ENCODE measurements around the gene PDZK1. TPM values are rescaled to one million over a fixed set of nuclear protein-coding genes. Genes with fewer than 3 reads are reported as not detected.
"Not testable (repeated sequence)": the region's sequence is repeated elsewhere in the genome, so short reads cannot be mapped to it uniquely, and the experiment has no call there.

Gene PDZK1
- not detected in 2 replicates for total RNA-seq (2014; rRNA removed; shearing (Covaris generic); ENCODE audit: low replicate concordance)

- DNase-seq, result no peak
- H3K9me3 ChIP-seq, result no peaks in the 10 kb centered on the region
- H3K36me3 ChIP-seq, result no peaks in the 10 kb centered on the region
- no peak within 1 kb of the TSS for H3K4me3 ChIP-seq
- H3K27me3 ChIP-seq, result no peaks in the 10 kb centered on the region
These were observed at the start of gene PDZK1 for GRCh38 chr1:145707183-145707867. TSS of gene PDZK1 (minus strand) at chr1:145707368. CDS start at chr1:145688021, 19,347 bp downstream.

GRCh38 chr1:145751491-145752037, 44.4 kb upstream of the PDZK1 start:
- peaks cover 47% of the 10 kb centered on the region for H3K36me3 ChIP-seq
- peak; percentile 83 for DNase-seq
- no peak overlapping the region for H3K4me3 ChIP-seq

DNA sequence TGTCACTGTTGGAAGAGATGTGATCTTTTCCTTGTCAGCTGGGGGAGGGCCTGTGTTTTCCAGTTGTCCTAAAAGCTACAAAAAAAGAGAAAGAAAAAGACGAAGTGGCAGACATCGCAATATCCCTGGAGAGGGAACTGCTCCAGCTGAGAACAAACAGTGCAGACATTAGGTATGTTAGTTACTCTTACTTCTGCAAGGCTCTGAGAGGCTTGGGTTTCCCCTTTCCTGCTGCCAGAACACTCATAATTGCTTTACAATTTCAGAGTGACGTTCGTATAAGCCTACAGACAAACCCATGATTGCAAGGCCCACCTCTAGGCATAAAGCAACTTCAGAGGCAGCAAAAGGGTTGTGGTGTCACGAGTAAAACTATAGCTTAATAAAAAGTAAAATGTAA, 43.3 kb upstream of the PDZK1 start:
- no peak for DNase-seq
- H3K4me3 ChIP-seq, result no peak overlapping the region
- no peaks in the 10 kb centered on the region for H3K27me3 ChIP-seq
- H3K36me3 ChIP-seq, result peaks cover 55% of the 10 kb centered on the region
- no peaks in the 10 kb centered on the region for H3K9me3 ChIP-seq

More at GRCh38 chr1:145751491-145752037, 44.4 kb upstream of the PDZK1 start:
- no peaks in the 10 kb centered on the region for H3K9me3 ChIP-seq
- no peaks in the 10 kb centered on the region for H3K27me3 ChIP-seq

- H3K9me3 ChIP-seq, result no peaks in the 10 kb centered on the region
- H3K36me3 ChIP-seq, result peaks cover 73% of the 10 kb centered on the region
- DNase-seq, result no peak
- no peak overlapping the region for H3K4me3 ChIP-seq
- no peaks in the 10 kb centered on the region for H3K27me3 ChIP-seq
These were observed 40.5 kb upstream of the PDZK1 start for GRCh38 chr1:145747398-145748247.

DNA sequence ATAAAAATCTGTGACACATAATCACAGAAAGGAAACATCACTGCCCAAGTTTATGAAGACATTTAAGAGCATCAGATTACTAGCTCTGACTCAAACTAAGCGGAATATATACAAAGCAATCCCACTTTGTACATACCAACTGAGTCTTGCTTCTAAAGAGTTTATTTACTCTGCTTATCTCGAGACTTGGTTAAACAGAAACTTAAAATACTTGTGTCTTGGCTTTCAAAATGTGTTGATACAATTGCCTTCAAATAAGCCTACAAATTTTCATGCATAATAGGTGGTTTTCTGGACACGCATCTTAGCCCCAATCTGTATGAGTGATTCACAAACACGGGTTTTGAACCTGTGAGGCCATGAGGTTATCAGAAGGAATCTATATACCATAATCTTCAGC, 33.1 kb upstream of the PDZK1 start:
- Histone ChIP-seq H3K27me3 (no peaks in the 10 kb centered on the region), H3K4me3 (no peak overlapping the region), H3K36me3 (peaks cover 46% of the 10 kb centered on the region), H3K9me3 (no peaks in the 10 kb centered on the region)
- no peak for DNase-seq

DNA sequence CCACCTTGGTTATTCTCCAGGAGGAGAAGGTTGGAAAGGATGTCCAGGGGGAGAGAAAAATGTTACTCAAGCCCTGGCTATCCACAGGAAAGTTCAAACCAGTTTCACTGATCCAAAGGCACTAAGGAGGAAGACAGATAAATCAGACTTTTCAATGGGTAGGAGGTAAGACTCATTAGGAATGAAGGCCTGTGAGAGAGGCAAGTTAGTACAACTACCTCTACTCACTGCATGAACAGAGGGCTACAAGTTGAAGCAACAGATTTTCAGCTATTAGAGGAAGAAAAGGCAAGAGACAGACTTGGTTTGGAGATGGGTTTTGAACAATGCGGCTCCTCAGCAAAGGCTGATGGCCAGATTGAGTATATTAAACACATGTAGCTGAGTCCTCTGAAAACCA, 29.0 kb upstream of the PDZK1 start:
- Histone ChIP-seq H3K4me3 (no peak overlapping the region), H3K27me3 (no peaks in the 10 kb centered on the region), H3K9me3 (no peaks in the 10 kb centered on the region), H3K36me3 (peaks cover 11% of the 10 kb centered on the region)
- DNase-seq, result no peak

DNA sequence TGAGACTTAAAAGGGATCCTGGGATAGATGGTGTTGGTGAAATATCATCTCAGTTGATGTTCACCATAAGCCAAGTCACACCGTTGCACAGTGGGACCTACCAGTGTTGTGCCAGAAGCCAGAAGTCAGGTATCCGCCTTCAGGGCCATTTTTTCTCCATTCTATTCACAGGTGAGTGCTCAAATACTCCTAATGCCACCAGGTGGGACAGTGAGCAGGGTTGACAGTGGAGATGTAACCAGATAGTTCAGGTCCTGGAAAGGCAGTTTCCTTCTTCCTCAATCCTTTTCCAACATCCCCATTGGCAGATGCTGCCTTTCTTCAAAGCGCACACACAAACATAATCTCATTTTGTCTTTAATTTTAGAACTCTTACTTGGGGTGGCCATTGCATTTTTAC, 23.7 kb upstream of the PDZK1 start:
- DNase-seq, result no peak
- Histone ChIP-seq H3K27me3 (no peaks in the 10 kb centered on the region), H3K9me3 (no peaks in the 10 kb centered on the region), H3K36me3 (no peaks in the 10 kb centered on the region), H3K4me3 (no peak overlapping the region)

DNA sequence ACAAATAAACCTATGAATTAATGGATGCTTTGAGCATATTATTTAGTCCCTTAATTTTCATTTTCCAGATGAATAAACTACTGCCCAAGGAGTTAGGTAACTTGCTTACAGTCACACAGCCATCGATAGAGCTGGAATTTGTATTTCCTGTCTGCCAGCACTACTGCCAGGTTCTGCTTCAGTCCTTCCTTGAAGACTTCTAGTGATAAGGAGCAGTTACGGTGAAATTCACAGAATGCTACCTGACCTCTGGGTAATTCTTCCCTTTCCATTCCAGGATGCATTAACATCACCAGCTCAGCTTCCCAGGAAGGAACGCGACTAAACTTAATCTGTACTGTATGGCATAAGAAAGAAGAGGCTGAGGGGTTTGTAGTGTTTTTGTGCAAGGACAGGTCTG, 23.3 kb upstream of the PDZK1 start:
- H3K36me3 ChIP-seq, result no peaks in the 10 kb centered on the region
- no peaks in the 10 kb centered on the region for H3K27me3 ChIP-seq
- DNase-seq, result no peak
- H3K9me3 ChIP-seq, result no peaks in the 10 kb centered on the region
- no peak overlapping the region for H3K4me3 ChIP-seq

GRCh38 chr1:145729666-145730436, 22.7 kb upstream of the PDZK1 start:
- H3K9me3 ChIP-seq, result no peaks in the 10 kb centered on the region
- DNase-seq, result no peak

GRCh38 chr1:145729196-145729595, 22.0 kb upstream of the PDZK1 start:
- no peaks in the 10 kb centered on the region for H3K27me3 ChIP-seq
- DNase-seq, result peak; percentile 50
- no peaks in the 10 kb centered on the region for H3K36me3 ChIP-seq
- H3K9me3 ChIP-seq, result no peaks in the 10 kb centered on the region
- H3K4me3 ChIP-seq, result no peak overlapping the region

More at GRCh38 chr1:145729666-145730436, 22.7 kb upstream of the PDZK1 start:
- H3K4me3 ChIP-seq, result no peak overlapping the region
- H3K27me3 ChIP-seq, result no peaks in the 10 kb centered on the region
- no peaks in the 10 kb centered on the region for H3K36me3 ChIP-seq

- not testable (repeated sequence) for DNase-seq, H3K36me3 ChIP-seq, H3K4me3 ChIP-seq, H3K27me3 ChIP-seq, H3K9me3 ChIP-seq
These were observed 19.0 kb upstream of the PDZK1 start for GRCh38 chr1:145726193-145726592.

GRCh38 chr1:145720878-145721671, 13.9 kb upstream of the PDZK1 start:
- H3K27me3 ChIP-seq, result no peaks in the 10 kb centered on the region
- peak; percentile 77 for DNase-seq
- peak overlapping the region; percentile 17; the same call in 1 of the 2 replicates for H3K4me3 ChIP-seq
- no peaks in the 10 kb centered on the region for H3K36me3 ChIP-seq
- no peaks in the 10 kb centered on the region for H3K9me3 ChIP-seq

- Histone ChIP-seq H3K9me3 (no peaks in the 10 kb centered on the region), H3K36me3 (no peaks in the 10 kb centered on the region), H3K4me3 (no peak overlapping the region), H3K27me3 (no peaks in the 10 kb centered on the region)
- peak; percentile 75 for DNase-seq
These were observed 13.3 kb upstream of the PDZK1 start for GRCh38 chr1:145720556-145720877.

DNA sequence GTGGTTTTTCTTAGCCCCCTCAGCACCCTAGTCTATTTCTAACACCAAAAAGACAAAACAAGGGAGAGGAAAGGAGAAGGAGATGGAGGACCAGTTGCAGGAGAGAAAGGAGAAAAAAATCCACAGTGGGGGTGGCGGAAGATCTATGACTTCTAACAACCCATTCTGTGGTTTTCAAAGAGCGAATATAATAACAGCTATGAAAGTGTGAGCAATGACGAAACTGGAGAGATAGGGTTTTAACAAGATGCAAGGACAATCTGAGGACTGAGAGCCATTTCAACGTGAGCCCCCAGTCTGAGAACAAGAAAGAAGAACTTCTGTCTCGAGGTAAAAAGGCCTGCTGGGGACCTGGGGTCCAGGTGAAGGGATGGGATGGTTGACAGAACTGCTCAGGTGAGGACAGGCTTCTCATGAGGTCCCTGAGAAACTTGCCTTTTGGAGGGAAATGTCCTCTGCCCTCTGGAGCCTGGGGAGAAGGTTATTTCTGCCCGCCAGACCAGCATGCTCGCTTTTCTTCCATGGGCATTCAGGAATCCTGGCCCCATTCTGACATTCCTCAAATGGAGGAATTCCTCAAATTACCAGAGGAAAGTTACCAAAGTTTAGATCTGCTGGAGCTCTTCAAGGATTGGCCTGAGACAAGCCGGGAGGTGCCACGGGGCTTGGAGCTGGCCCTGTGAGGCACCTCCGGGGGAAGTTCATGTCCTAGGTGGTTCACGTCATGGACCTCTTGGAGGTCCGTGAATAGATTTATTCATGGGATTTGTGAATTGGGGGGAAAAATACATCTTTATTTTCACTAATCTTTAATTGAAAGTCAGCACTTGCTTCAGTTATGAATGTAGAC, 12.3 kb upstream of the PDZK1 start, which contains the start of gene CD160:
CD160 (plus strand) TSS at position 270 of the 850 bp plus-strand sequence. CDS start 8,829 bp downstream, outside the sequence.
- no peak for DNase-seq
- Histone ChIP-seq H3K36me3 (no peaks in the 10 kb centered on the region), H3K27me3 (no peaks in the 10 kb centered on the region), H3K4me3 (no peak within 1 kb of the TSS), H3K9me3 (no peaks in the 10 kb centered on the region)

- not testable (repeated sequence) for H3K4me3 ChIP-seq, DNase-seq
These were observed 11.3 kb upstream of the PDZK1 start for GRCh38 chr1:145718465-145718864.

More at GRCh38 chr1:145718465-145718864, 11.3 kb upstream of the PDZK1 start:
- H3K36me3 ChIP-seq, H3K9me3 ChIP-seq, H3K27me3 ChIP-seq: not testable (repeated sequence)

All from MG63 (cell line).